RWPE2 (cell line): ENCODE data around the gene KISS1R.
A peak's percentile ranks its signal among the peaks of the same experiment; 100 is the strongest.

Experiments used
- ATAC-seq: fragments of 200-7000 bp; cut with Tn5 transposase; 3 replicates; pipeline ENCODE4 v1.9.1; 2021; ENCODE audit warnings: low read depth
- DNase-seq: peaks from one replicate; pipeline ENCODE4 v3.0.0-alpha.2; 2020; ENCODE audit warnings: low spot score
- H3K27ac ChIP-seq: fragments of 450-650 bp; 2 replicates; pipeline ENCODE4 v1.5.1; 2017; ENCODE audit warnings: mild to moderate bottlenecking; ENCODE audit not compliant: poor library complexity, severe bottlenecking
- H3K27me3 ChIP-seq: fragments of 250-450 bp; sonication (Bioruptor Pico); 2 replicates; pipeline ENCODE4 v1.5.1; 2021; ENCODE audit warnings: mild to moderate bottlenecking, moderate library complexity; ENCODE audit not compliant: insufficient read depth, poor library complexity, severe bottlenecking
- H3K36me3 ChIP-seq: fragments of 250-450 bp; sonication (Bioruptor Pico); 2 replicates; pipeline ENCODE4 v1.5.1; 2020; ENCODE audit warnings: low read depth, mild to moderate bottlenecking, moderate library complexity
- H3K4me1 ChIP-seq: fragments of 250-450 bp; sonication (Bioruptor Pico); 2 replicates; pipeline ENCODE4 v1.5.1; 2021; ENCODE audit warnings: mild to moderate bottlenecking, moderate library complexity; ENCODE audit not compliant: insufficient read depth, poor library complexity, severe bottlenecking
- H3K4me3 ChIP-seq: fragments of 250-450 bp; sonication (Bioruptor Pico); 2 replicates; pipeline ENCODE4 v1.5.1; 2021; ENCODE audit warnings: mild to moderate bottlenecking, moderate library complexity; ENCODE audit not compliant: severe bottlenecking
- H3K9me3 ChIP-seq: fragments of 250-450 bp; sonication (Bioruptor Pico); 2 replicates; pipeline ENCODE4 v1.5.1; 2021; ENCODE audit warnings: mild to moderate bottlenecking, moderate library complexity; ENCODE audit not compliant: severe bottlenecking
- CTCF ChIP-seq: fragments of 450-650 bp; IDR thresholded peaks from one replicate; pipeline ENCODE4 v1.5.1; 2017; ENCODE audit warnings: mild to moderate bottlenecking, moderate library complexity; ENCODE audit not compliant: poor library complexity, severe bottlenecking

KISS1R gene

GRCh38 chr19:928471-929202 lies 11.5 kb downstream of the KISS1R start:
- ATAC-seq (no peak), DNase-seq (peak; percentile 44)

GRCh38 chr19:929203-929890 lies 12.2 kb downstream of the KISS1R start:
- Histone ChIP-seq H3K36me3 (peaks cover 4% of the 10 kb centered on the region; the same call in 1 of the 2 replicates), H3K4me1 (peaks cover 13% of the 10 kb centered on the region), H3K27ac (no peak overlapping the region), H3K9me3 (no peaks in the 10 kb centered on the region), H3K27me3 (no peaks in the 10 kb centered on the region), H3K4me3 (no peak overlapping the region)
- ATAC-seq (no peak), DNase-seq (no peak)
- TF ChIP-seq CTCF, result no peak

More at GRCh38 chr19:928471-929202, 11.5 kb downstream of the KISS1R start:
- Histone ChIP-seq H3K9me3 (no peaks in the 10 kb centered on the region), H3K4me3 (no peak overlapping the region), H3K27ac (no peak overlapping the region), H3K36me3 (peaks cover 4% of the 10 kb centered on the region; the same call in 1 of the 2 replicates), H3K27me3 (no peaks in the 10 kb centered on the region), H3K4me1 (peaks cover 8% of the 10 kb centered on the region)
- TF ChIP-seq CTCF, result no peak

- no peak for DNase-seq
- no peak for ATAC-seq
- Histone ChIP-seq H3K27ac (no peak overlapping the region), H3K4me3 (no peak overlapping the region), H3K27me3 (no peaks in the 10 kb centered on the region), H3K4me1 (peaks cover 13% of the 10 kb centered on the region), H3K9me3 (no peaks in the 10 kb centered on the region), H3K36me3 (peaks cover 4% of the 10 kb centered on the region; the same call in 1 of the 2 replicates)
- TF ChIP-seq CTCF, result no peak
Observed at GRCh38 chr19:929891-930258, 12.7 kb downstream of the KISS1R start.

GRCh38 chr19:931860-932647 lies 14.9 kb downstream of the KISS1R start:
- peaks cover 13% of the 10 kb centered on the region for H3K4me1 ChIP-seq
- H3K36me3 ChIP-seq, result peaks cover 4% of the 10 kb centered on the region; the same call in 1 of the 2 replicates
- ATAC-seq (no peak), DNase-seq (no peak)
- no peak overlapping the region for H3K27ac ChIP-seq
- TF ChIP-seq CTCF, result no peak
- H3K9me3 ChIP-seq, result no peaks in the 10 kb centered on the region
- no peak overlapping the region for H3K4me3 ChIP-seq
- no peaks in the 10 kb centered on the region for H3K27me3 ChIP-seq
